AG08395 (cell line): ENCODE data around the gene SLC22A23.

ENCODE experiments used
- DNase-seq: peaks from one replicate; pipeline ENCODE4 v3.0.0; 2012; ENCODE audit warnings: mixed read lengths, low spot score

SLC22A23 gene

DNA sequence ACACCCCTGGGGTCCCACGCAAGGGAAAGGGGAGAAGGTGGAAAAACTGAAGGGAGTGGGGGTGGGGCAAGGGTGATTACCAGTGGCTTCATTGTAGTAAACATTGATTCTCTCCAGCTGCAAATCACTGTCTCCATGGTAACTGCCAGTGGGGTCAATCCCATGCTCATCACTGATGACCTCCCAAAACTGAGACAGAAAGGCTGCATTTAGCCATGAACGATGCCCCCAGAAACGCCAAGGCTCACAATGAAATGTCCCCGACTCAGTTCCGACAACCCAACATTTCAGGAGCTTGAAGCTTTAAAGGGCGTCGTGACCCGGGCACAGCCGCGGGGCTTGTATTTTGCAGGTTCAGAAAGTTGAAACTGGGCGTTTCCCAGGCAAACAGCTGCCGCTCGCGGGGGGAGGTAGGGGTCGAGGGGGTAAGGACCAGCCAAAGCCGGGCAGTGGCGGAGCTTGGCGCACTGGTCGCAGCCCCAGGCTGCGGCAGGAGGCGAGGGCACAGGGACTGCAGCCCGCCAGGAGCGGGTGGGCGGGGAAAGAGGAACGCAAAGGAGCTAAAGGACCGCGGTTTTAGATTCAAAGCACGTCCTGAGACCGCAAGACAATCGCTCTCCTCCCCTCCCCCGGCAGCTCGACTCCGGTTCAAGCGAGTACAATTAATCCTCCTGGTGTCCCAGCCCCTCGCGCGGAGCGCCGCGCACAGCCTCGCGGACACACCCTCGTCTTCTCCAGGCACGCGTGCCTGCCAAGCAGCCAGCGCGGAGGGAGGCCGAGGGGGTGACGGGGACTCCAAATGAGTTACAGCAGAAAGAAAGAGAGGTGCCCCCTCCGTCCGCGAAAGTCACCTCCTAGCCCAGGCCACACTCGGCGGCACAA, 230.1 kb downstream of the SLC22A23 start:
- no peak for DNase-seq

DNA sequence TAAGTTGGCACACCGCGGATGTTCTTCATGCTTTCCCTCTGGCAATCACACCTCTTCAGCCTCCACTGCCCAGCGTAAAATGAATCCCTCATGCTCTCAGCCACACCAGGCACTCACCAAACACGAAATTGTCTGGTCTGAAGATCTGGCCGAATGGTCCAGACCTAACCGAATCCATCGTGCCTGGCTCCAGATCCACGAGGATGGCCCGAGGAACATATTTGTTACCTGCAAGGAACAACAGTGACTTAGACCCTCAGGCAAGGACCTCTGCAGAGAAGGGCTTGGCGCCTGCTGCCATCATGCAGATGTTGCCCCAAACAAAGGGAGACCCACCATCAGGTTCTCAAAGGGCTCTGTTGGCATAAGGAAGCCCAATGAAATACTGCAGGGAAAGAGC, 230.8 kb downstream of the SLC22A23 start:
- DNase-seq = no peak

DNA sequence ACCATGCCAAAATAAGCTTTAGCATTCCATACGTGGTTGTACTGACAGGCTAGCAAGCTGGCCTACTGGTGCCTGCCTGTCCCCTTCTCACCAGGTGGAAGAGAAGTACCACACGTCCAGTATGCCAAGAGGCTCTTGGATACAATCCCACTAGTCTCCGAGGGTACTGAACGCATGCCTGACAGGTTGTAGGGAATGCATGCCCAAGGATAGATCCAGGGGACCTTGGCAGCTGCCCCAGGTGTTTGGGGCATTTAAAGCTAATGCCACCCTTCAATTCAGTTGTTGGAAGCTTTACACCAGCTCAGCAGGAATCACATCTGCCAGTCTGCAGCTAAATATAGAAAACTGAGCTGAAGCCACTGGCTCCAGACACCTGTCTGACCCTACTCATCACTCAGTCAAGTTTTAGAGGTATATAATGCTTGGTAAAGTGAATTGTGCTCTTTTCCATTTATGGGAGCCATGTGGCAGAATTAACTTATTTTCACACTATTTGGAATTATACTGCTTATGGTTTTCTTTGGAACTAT, 234.3 kb downstream of the SLC22A23 start:
- DNase-seq = no peak

DNA sequence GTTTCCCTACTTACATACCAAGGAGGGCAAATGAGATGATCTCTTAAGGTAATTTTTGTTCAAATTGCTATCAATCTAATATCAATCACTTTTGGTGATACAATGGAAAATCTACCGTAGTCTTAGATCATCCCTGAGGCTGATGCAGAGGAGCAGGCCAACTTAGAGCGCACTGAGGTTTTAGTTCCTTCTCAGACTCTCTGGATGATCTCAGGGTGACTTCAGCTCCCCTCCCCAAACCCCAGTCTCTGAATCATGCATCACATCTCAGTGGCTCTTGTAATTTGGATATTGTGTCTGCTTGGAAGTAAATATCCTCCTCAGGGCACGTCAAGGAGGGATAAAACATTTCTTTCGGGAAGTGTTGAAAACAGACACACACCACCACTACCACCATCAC, 235.3 kb downstream of the SLC22A23 start:
- no peak for DNase-seq

DNA sequence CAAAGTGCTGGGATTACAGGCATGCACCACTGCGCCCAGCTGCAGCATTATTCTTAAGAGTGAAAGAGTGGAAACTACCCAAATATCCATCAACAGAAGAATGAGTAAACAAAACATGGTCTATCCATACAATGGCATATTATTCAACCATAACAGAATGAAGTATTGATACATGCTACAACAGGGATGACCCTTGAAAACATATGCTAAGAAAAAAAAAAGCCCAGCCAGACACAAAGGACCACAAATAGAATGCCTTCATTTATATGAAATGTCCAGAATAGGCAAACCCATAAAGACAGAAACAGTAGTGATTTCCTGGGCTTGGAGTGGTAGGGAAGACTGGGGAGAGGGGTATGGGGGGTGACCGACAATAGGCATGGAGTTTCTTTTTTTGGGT, 236.5 kb downstream of the SLC22A23 start:
- no peak for DNase-seq
